ENCODE results near the gene RPL28.
A peak's percentile ranks its signal among the peaks of the same experiment; 100 is the strongest.

GRCh38 chr19:55369653-55370304 is 16.0 kb upstream of the RPL28 start:
- TF ChIP-seq CTCF (conservative IDR thresholded peaks at IDR 0.05; ENCODE audit: low read depth, low read length) (no peak), CEBPB (IDR thresholded peaks at IDR 0.05; ENCODE audit: low read depth, low read length) (no peak), POLR2A (IDR thresholded peaks at IDR 0.05; ENCODE audit: low read depth, low read length) (peak; percentile 68; the same call in 1 of the 2 replicates), BHLHE40 (IDR thresholded peaks at IDR 0.05; ENCODE audit: low read depth, low read length) (no peak), MAZ (IDR thresholded peaks at IDR 0.05; ENCODE audit: borderline replicate concordance, low read depth, low read length) (no peak), CHD1 (IDR thresholded peaks at IDR 0.05; ENCODE audit: low read depth, low read length) (peak; percentile 94), MAFK (IDR thresholded peaks at IDR 0.05; ENCODE audit: low read depth, low read length) (no peak), RAD21 (IDR thresholded peaks at IDR 0.05; ENCODE audit: low read length) (no peak), RCOR1 (IDR thresholded peaks at IDR 0.05; ENCODE audit: insufficient replicate concordance, low read length) (no peak), NFE2L2 (IDR thresholded peaks at IDR 0.05; ENCODE audit: low read depth, low read length) (no peak)

All from IMR-90 (cell line).